HG03571 (cell line): Measurements from ENCODE around the gene ASIC3.

ENCODE experiments used
- ATAC-seq: cut with Tn5 transposase; IDR thresholded peaks from one replicate; pipeline ENCODE4 v1.9.1; 2021; ENCODE audit not compliant: unreplicated experiment

The ASIC3 gene

DNA sequence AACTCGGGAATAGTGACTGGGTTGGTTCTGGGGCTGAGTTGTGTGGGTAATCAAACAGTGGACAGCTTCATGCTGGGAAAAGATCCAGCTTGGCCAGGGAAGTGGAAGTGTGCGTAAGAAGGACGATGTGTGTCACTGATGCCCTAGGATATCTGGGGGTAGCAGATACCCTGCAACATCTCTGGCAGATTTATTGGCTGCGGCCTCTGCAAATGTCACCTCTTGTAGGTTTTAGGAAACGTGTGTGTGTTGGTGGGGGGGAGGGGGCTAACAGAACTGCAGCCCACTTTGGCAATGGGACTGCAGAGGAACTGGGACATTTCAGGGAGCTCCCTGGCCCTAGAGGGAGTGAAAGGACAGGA lies 37.0 kb downstream of the ASIC3 start:
- no peak for ATAC-seq

DNA sequence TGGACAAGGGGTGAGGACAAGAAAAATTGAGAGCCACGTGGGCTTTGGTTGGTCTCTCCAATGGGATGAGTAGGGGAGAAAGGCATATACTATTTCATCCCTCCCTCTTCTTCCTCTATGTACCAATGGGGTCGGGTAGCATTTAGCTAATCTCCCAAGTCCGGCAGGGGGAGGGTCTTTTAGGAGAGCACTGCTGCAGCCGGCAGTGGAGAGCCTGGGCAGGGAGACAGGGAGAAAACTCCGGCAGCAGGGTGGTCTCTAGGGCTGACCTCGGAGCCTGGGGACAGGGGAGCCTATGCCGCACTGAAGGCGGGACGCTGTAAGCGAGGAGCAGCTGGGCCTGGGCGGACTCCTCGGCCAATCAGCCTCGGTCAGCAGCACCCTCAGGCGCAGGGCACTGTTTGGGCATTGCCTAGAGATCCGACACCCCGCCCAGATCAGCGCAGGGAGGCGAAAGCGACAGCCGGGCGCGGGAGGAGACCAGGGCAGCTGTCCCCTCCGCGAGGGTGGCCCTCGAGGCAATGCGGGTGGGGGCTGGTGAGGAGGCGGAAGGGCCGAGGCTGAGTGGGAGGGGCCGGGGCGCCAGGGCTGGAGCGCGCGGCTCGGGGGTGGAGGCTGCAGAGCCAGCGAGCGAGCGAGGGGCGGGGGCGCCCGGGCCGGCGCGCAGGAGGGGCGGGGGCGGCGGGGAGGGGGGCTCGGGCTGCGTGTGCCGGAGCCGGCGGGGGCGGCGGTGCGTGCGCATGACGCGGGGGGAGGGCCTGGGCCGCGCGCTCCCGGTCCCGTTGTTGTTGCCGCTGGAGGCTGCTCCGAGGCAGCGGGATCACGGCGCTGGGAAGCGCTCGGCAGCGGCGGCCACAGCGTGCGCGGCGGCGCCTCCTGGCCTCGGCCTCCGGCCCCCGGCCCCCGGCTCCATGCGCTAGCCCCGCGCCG lies 37.6 kb downstream of the ASIC3 start, which contains the start of gene AGAP3:
AGAP3 (plus strand) TSS at position 785 of the 930 bp plus-strand sequence. CDS start 267 bp downstream, outside the sequence.
- ATAC-seq: peak; percentile 43

DNA sequence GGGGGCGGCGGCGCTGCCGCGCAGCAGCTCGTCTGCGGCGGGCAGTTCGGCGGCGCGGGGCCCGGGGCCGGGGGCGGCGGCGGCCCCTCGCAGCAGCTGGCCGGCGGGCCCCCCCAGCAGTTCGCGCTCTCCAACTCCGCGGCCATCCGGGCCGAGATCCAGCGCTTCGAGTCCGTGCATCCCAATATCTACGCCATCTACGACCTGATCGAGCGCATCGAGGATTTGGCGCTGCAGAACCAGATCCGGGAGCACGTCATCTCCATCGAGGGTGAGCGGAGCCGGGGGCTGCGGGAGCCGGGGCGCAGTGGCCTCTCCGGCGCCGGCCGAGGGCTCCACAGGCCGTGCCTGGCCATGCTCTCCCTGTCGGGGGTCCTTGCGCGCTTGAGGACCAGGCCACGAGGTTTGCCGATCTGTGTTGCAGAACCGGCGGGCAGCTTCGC lies 38.5 kb downstream of the ASIC3 start:
- no peak for ATAC-seq

DNA sequence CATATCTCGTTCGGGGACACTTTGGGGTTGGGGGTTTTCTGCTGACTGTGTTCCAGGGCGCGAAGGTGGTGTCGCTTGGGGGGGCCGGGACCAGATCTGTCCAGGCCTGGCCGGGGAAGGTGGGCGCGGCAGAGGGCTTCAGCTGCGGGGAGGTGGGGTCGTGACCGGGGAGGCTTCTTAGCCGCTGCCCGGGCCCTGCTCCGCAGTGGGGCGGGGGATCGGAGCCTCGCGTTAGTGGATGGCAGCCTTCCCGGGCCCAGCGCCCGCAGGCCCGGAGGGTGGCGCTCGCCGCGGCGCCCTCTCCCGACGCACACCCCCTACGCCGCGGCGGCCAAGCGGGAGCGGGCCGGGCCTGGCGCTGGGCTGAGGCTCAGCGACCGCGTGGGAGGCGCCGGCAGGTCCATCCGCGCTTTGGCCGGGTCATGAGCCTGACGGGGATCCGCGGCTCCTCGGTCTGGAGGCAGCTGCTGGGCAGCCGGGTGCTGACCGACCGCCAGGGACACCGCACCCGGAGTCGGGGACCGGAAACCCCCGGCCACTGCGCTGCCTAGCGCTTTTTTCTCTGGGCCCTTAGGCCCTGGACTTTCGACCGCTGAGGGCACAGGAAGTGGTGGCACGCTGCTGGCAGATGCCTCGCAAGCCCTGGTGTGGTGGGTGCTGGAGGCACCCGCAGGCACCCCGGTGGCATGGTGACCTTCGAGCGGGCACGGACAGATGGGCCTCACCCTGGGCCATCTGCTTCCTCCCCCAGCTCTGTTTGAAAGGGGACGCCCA lies 39.1 kb downstream of the ASIC3 start:
- ATAC-seq: no peak

DNA sequence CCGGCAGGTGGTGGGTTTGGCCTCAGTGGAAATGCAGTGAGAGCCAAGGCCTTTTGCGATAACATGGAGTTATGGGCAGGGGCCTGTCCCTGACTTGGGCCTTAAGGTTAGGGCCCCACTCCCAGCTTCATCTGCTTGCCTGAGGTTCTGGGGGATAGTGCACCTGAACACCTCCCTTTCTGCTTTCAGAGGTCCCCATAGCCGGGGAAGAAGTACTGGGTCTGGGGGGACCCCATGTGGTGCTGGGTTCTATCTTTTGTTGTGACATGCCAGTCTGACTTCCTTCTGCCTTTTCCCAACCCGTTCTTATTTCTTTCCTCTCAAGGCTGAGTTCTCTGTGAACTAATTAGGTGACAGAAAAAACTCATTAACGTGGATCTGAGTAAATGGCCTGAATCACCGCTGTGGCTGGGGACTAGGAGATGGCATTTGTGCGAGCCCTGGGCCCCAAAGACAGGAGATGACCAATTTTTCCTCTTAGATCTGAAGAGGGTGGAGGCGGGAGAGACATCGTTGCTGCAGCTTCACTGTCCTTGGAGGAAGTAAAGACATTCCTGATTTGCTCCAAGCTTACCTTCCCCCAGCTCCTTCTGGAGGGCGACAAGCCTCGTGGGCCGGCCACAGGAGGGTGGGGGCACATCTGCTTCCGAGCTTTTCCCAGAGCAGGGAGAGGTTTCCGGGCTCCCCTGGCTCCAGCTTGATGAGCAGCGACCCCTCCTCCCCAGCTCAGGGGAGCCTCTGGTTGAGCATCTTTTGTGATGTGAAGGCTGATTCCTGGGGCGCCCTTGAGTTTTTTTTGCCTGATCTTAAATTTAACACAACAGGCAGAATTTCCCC lies 39.9 kb downstream of the ASIC3 start:
- ATAC-seq: no peak

DNA sequence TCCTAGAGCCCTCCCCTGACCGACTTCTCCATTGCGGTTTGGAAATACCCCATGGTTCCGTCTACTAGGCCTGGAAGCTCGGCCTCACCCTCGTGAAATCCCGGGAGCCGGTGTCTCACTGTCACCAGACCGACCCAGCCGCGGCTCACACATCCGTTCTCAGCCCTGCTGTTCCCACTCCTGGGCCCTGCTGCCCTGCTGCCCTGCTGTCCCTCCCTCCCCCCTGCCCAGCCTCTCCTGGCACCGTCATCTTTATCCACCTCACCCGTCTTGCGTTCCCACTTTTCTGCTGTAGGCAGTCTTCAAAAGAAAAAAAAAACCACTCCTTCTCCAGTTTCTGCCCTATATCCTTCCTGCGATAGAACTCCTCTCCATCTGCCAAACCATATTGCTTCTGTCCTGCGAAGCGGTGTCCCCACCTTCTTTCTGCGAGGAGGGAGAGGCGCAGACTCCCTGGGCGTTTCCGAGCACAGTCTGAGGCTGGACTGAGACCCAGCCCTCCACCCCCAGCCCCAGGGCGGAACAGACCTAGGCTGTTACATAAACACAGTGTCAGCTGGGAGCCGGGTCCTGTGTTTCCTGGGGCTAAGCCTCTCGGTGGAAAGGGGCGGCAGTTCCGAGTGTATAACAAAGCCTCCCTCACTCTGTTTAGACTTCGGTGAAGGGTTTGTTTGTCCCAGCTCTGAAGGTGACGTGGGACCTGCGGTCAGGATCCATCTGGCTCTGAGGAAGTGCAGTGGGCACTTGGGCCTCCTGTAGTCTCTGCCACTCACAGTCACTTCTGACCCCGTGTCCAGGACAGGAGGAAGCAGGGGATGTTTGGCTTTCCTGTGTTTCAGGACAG lies 40.7 kb downstream of the ASIC3 start:
- no peak for ATAC-seq

DNA sequence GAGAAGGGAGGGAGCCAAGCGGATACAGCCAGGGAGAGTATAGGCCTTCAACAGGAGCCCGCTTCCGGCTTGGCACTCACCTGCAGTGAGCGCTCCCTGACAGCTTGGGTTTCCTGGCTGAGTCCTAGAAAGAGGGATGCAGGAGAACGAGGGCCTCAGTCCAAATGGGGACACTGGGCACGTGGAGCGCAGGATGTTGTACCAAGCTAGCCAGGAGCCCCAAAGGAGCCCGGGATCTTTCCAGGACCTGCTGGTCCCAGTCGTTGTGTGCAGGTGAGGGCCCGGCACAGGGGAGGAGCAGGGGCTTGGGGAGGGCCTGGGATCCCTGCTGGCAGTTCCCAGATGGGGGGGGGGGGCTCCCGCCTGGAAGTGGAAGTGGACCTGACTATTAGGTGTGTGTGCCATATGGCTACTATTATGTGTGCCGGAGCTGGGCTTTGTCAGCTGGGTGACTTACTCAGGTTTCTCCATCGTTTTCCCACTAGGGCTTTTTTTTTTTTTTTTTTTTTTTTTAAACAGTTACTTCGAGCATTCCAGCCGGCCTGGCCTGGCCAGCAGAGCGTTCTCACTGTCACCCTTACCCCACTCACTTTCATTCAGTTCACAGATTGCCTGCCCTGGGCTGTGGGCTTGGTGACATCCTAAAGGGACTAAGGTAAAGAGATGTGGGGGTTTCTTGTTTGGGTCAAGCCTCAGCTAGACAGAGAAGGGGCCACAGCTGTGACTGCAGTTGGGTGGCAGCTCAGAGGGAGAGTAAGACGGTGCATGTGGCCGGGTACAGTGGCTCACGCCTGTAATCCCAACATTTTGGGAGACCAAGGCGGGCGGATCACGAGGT lies 41.8 kb downstream of the ASIC3 start:
- no peak for ATAC-seq

DNA sequence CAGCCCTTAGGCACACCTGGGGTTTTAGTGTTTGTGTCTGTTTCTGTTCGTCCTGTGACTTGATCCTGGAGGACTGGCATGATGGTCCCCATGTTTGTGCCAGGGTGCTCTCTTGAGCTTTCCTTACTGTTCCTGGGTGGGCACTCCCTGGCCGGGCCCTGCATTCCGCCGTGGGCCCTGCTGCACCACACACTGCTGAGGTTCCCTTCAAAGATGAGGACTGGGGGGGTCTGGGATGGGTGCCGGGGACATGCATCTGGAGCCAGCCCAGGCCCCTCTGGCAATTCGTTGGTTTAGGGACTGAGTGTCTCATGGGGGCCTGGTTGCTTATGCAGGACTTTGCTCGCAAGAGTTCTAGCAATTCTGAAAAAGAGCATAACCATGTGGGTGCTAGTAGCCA lies 42.7 kb downstream of the ASIC3 start:
- no peak for ATAC-seq

DNA sequence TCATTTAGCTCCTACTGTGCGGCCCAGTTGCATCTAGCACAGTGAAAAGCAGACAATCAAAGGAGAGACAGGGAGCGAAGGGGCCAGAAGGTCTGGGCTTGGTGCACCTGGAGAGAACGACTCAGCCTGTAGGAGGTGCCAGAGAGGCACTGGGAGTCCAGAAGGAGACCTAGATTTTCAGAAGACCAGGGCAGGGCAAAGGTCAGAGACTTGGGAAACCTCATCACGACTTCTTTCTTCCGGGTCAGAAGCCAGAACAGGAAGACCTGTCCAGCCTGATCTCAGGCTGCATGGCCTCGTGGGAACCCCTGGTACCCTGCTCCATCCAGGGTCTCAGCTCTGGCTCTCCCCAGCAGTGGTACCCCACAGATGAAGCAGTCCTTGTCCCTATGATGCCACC lies 43.1 kb downstream of the ASIC3 start:
- ATAC-seq: no peak

DNA sequence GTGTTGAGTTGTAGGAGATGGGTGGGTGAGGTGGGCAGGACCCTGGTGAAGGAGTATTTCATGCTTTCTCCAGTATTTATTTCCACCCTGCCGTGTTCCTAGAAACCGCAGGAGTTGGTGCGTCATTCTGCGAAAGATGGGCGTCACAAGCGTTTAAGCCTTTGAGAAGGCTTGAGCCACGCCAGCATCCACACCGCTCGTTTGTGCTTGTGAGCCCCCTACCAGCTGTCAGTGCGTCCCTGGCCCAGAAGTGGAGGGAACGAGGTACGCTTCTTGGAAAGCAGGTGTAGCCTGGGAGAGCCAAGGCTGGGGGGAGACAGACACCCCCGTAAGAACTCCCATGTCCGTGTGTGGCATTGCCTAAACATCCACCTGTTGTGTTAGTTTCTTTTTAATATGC lies 43.7 kb downstream of the ASIC3 start:
- no peak for ATAC-seq

DNA sequence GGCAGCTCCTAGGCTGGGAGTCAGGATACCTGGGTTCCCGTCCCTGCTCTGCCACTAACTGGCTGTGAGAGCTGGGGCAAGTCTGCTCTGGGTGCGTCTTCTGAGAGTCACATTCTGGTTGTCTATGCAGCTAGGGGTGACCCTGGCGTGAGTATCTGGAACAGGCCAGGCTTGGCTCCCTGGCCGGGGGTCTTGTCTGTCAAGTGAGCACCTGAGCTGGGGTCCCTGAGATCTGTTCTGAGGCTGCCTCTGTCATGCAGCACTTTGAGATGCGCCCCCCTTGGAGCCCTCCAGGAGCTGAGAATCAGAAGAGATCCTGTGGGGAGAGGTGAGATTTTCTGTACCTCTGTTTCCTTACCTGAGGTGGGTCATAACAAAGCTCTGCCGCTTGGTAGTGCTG lies 45.4 kb downstream of the ASIC3 start:
- no peak for ATAC-seq

DNA sequence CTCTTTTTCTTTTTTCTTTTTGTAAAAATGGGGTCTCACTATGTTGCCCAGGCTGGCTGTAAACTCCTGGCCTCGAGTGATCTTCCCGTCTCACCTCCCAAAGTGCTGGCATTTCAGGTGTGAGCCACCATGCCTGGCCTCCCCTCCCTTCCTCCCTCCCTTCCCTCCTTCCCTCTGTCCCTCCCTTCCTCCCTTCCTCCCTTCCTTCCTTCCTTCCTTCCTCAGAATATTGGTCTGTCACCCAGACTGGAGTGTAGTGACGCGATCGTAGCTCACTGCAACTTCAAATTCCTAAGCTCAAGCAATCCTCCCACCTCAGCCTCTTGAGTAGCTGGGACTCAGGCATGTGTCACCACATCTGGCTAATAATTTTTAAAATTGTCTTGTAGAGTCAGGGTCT lies 46.3 kb downstream of the ASIC3 start:
- no peak for ATAC-seq

DNA sequence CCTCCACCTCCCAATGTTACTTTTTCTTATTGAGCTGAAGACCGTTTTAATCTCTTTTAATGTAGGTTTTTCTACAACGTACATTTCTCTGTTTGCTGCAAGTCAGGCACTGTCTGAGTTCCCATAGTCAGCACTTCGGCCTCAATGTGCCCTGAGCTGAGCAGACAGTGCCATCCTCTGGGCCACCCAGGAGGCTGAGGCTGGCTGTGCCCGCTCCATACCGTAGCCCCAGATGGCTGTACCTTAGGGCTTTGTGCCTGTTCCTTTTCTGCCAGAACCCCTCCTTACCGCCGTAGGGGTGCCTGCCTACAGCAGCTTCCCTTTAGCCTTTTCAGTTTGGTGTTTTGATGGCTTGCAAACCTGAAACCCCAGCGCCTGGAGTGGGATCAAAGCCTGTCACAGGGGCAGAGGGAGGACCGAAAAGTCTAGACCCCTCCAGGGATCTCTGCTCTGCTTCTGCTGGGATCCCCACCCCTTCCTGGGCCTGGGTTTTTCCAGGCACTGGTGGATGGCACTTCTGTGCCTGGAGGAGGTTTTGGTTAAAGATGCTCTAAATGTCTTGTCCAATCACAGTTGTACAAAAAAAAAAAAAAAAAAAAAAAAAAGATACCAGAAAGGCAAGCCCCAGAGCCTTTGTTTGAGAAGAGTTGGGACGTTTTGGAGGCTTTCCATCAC lies 46.9 kb downstream of the ASIC3 start:
- ATAC-seq: no peak

DNA sequence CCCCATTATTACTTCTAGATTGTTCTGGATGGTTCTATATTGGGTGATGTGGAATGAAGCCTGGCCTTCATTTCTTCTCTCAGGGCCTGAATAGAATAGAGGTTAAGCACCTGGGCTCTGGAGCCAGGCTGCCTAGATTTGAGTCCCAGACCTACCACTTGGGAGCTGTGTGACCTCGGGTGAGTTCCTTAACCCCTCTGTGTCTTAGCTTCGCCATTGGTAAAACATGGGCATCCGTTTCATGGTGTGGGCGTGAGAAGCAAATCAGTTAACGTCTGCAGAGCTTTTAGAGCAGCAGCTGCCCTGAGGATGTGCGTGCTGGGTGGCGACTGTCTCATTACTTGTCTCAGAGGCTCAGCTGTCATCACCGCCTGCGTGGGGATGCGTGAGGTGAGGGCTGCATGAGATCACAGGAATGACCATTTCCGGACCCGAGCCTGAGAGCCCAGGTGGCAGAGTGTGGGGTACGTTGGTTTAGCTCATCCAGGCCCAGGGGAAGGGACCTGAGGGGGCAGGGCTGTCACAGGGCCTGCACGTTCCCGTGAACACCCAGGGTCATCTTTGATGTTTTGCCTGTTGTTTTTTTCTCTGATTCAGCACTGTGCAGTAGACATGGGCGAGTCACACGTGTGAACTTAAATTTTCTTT lies 47.6 kb downstream of the ASIC3 start:
- no peak for ATAC-seq

DNA sequence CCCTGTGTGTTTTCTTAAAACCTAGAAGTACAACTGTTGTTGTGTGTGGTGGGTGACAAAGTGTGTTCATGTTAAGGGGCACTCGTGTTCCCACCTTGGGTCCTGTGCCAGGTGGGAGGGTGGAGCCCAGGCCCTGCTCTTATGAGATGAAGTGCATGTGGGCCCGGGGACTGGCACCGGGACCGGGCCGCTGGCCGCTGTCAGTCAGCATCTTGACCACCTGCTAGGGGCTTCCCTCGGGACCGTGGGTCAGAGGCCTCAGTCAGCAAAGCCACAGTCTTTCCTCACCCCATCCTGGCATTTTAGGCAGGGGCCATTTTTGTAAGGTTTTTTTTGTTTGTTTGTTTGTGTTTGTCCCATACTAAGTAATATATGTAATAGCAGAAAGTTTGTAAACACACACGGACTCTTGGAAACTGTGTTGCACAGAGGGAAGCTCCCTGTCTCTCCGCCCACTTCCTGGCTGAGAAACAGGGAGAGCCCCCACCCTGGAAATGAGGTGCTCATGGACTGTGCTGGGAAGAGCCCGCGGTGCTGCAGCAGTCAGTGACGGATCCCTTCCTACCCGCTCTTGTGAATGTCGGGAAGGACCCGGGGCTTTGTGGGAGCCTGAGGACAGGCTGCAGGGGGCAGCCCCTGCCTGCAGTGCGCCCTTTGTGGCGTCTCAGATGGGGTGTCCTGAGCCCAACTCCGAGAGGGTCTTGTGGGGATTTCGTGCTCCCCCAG lies 51.3 kb downstream of the ASIC3 start:
- no peak for ATAC-seq

DNA sequence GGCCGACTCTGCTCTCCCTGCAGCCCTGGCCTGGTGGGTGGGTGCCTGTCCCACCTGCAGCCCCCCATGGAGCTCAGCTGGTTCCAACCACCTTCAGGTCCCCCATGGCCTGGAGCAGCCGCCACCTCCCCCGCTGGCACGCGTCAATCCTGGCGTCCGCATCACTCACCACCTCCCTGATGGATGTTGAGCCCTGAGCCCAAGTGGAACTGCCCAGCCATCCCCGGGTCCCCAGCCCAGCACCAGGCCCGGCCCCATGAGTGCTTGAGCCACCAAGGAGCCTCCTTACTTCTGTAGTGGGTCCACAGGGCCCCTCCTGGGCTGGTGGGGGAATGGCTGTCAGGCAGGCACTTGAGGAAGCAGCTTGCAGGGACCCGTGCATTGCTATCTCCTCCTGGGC lies 52.6 kb downstream of the ASIC3 start:
- no peak for ATAC-seq

DNA sequence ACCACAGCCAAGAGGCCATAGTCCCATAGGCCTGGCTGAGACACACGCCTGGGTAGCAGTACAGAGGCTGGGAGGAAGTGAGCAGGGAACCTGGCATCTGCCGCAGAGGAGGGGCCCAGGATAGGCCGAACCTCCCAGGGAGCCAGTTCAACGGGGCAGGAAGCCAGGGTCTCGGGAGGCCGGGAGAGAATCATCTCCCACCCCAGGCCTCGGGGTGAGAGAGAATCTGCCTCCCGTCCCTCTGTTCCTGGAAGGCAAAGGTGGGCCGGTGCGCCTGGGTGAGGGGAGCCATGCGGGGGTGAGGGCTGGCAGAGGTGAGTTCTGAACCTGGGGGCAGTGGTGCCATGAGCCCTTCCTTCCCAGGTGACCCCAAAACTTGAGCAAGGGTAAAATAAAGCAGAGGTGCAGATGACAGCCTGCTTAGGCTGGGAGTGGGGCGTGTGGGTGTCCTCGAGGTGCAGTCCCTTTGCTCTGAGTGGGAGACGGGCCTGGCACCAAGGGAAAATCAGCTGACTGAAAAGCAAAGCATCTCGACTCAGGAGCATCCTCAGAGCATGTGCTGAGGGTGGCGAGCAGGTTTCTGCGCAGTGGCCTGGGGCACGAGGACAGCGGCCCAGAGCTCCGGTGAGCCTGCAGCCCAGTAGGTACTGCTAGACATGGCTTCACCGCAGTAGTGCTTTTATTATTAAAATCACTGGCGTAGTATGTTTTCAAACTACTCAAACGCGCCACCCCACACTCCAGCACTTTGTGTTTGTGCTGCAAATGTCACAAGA lies 53.5 kb downstream of the ASIC3 start:
- ATAC-seq: no peak
